Esophagus (tissue), 2 donors: ENCODE measurements around the gene MEA1. TPM values are rescaled to one million over a fixed set of nuclear protein-coding genes. Genes with fewer than 3 reads are reported as not detected.

Source experiments
- H3K27ac ChIP-seq, 2 donors: one replicate each; pipeline ENCODE4 v1.5.1; 2013; ENCODE audit warnings: low read depth in 2 of 2, mild to moderate bottlenecking in 2 of 2, inconsistent platforms in 1 of 2, low read length in 1 of 2, moderate library complexity in 1 of 2
- H3K27me3 ChIP-seq, 2 donors: one replicate each; pipeline ENCODE4 v1.6.1; 2013; ENCODE audit warnings: low read length in 2 of 2, control low read depth in 1 of 2, mild to moderate bottlenecking in 1 of 2; ENCODE audit not compliant: insufficient read depth in 2 of 2, control insufficient read depth in 1 of 2
- H3K36me3 ChIP-seq, 2 donors: one replicate each; pipeline ENCODE4 v1.6.1; 2013; ENCODE audit warnings: low read length in 1 of 2; ENCODE audit not compliant: control insufficient read depth in 2 of 2, insufficient read depth in 2 of 2
- H3K4me1 ChIP-seq, 2 donors: one replicate each; pipeline ENCODE4 v1.6.1; 2013; ENCODE audit warnings: low read length in 1 of 2; ENCODE audit not compliant: control insufficient read depth in 2 of 2, insufficient read depth in 2 of 2
- H3K4me3 ChIP-seq, 2 donors: one replicate each; pipeline ENCODE4 v1.5.1; 2013; ENCODE audit warnings: low read length in 2 of 2, mild to moderate bottlenecking in 2 of 2, low read depth in 1 of 2, moderate library complexity in 1 of 2
- H3K9me3 ChIP-seq, 2 donors: one replicate each; pipeline ENCODE4 v1.6.1; 2013; ENCODE audit warnings: mild to moderate bottlenecking in 2 of 2, low read depth in 1 of 2, low read length in 1 of 2, moderate library complexity in 1 of 2; ENCODE audit not compliant: control insufficient read depth in 2 of 2, insufficient read depth in 1 of 2
- WGBS, 2 donors: extraction: QIAGEN DNeasy Blood & Tissue Kit; methylation state at CpG; one replicate each; pipeline ENCODE4 v1.1.7; 2013; 5-methylcytosine and 5-hydroxymethylcytosine counted together
- polyA plus RNA-seq, 2 donors: library from polyadenylated mRNA; stranded (reverse); fragments of 200-250 nt; gene quantifications; one replicate each; pipeline ENCODE4 v1.2.3, GENCODE V29; 2013
- donor health status: healthy with polysubstance abuse.
- donor health status: Bipolar disorder and iron deficiency.

Gene MEA1
- polyA plus RNA-seq, 2 donors, result 83.0 to 95.6 TPM

GRCh38 chr6:43040542-43041257 is 27.0 kb upstream of the MEA1 start:
- no peak overlapping the region for H3K27ac ChIP-seq
- 94% methylated on average over 18 of the region's 18 CpGs for WGBS, 2 donors
- no peaks in the 10 kb centered on the region for H3K27me3 ChIP-seq
- H3K36me3 ChIP-seq, result peaks cover 8 to 49% of the 10 kb centered on the region in 2 donors
- no peaks in the 10 kb centered on the region for H3K4me1 ChIP-seq
- H3K9me3 ChIP-seq, result no peaks in the 10 kb centered on the region
- H3K4me3 ChIP-seq, result no peak overlapping the region

GRCh38 chr6:43038727-43039126 is 25.0 kb upstream of the MEA1 start:
- 85% methylated on average over 9 of the region's 9 CpGs for WGBS, 2 donors
- Histone ChIP-seq H3K27me3 (no peaks in the 10 kb centered on the region), H3K4me1 (no peaks in the 10 kb centered on the region), H3K27ac (no peak overlapping the region), H3K36me3 (peaks cover 8 to 45% of the 10 kb centered on the region in 2 donors), H3K9me3 (no peaks in the 10 kb centered on the region), H3K4me3 (no peak overlapping the region)

GRCh38 chr6:43037706-43038105 is 24.0 kb upstream of the MEA1 start:
- H3K27ac ChIP-seq, result no peak overlapping the region
- no peaks in the 10 kb centered on the region for H3K27me3 ChIP-seq
- no peaks in the 10 kb centered on the region for H3K4me1 ChIP-seq
- WGBS, 2 donors, result 89 to 90% methylated on average over 9 of the region's 9 CpGs
- H3K4me3 ChIP-seq, result no peak overlapping the region
- peaks cover under 1 to 36% of the 10 kb centered on the region in 2 donors for H3K36me3 ChIP-seq
- no peaks in the 10 kb centered on the region for H3K9me3 ChIP-seq

- no peaks in the 10 kb centered on the region for H3K27me3 ChIP-seq
- H3K9me3 ChIP-seq, result no peaks in the 10 kb centered on the region
- peaks cover 0 to 37% of the 10 kb centered on the region in 2 donors for H3K36me3 ChIP-seq
- WGBS, 2 donors, result 73 to 84% methylated on average over 5 of the region's 5 CpGs
- H3K4me3 ChIP-seq, result no peak overlapping the region
- H3K27ac ChIP-seq, result no peak overlapping the region
- H3K4me1 ChIP-seq, result no peaks in the 10 kb centered on the region
Observed at GRCh38 chr6:43037197-43037596, 23.5 kb upstream of the MEA1 start.

GRCh38 chr6:43036712-43037111 is 23.0 kb upstream of the MEA1 start:
- Histone ChIP-seq H3K36me3 (peaks cover 0 to 37% of the 10 kb centered on the region in 2 donors), H3K27me3 (no peaks in the 10 kb centered on the region), H3K4me3 (no peak overlapping the region), H3K27ac (no peak overlapping the region), H3K9me3 (no peaks in the 10 kb centered on the region), H3K4me1 (no peaks in the 10 kb centered on the region)
- WGBS, 2 donors, result 90 to 91% methylated on average over 9 of the region's 9 CpGs

GRCh38 chr6:43035495-43036194 is 21.9 kb upstream of the MEA1 start:
- no peaks in the 10 kb centered on the region for H3K4me1 ChIP-seq
- peaks cover 0 to 34% of the 10 kb centered on the region in 2 donors for H3K36me3 ChIP-seq
- H3K27ac ChIP-seq, result no peak overlapping the region
- 68 to 70% methylated on average over 4 of the region's 4 CpGs for WGBS, 2 donors
- H3K27me3 ChIP-seq, result no peaks in the 10 kb centered on the region
- H3K9me3 ChIP-seq, result no peaks in the 10 kb centered on the region
- no peak overlapping the region for H3K4me3 ChIP-seq

- Histone ChIP-seq H3K4me3 (no peak overlapping the region), H3K27me3 (no peaks in the 10 kb centered on the region), H3K9me3 (no peaks in the 10 kb centered on the region), H3K27ac (no peak overlapping the region), H3K36me3 (peaks cover 0 to 29% of the 10 kb centered on the region in 2 donors), H3K4me1 (no peaks in the 10 kb centered on the region)
- WGBS, 2 donors, result 88 to 96% methylated on average over 2 of the region's 2 CpGs
Observed at GRCh38 chr6:43034190-43034525, 20.4 kb upstream of the MEA1 start.

- WGBS, 2 donors, result 88 to 93% methylated on average over 2 of the region's 2 CpGs
- peaks cover 0 to 29% of the 10 kb centered on the region in 2 donors for H3K36me3 ChIP-seq
Observed at GRCh38 chr6:43033496-43034189, 19.9 kb upstream of the MEA1 start.

GRCh38 chr6:43032326-43032725 is 18.6 kb upstream of the MEA1 start:
- H3K27ac ChIP-seq, result no peak overlapping the region
- peaks cover 0 to 27% of the 10 kb centered on the region in 2 donors for H3K36me3 ChIP-seq
- no peaks in the 10 kb centered on the region for H3K4me1 ChIP-seq
- H3K4me3 ChIP-seq, result no peak overlapping the region
- H3K9me3 ChIP-seq, result no peaks in the 10 kb centered on the region
- 95% methylated on average over 4 of the region's 4 CpGs for WGBS, 2 donors
- H3K27me3 ChIP-seq, result no peaks in the 10 kb centered on the region

More at GRCh38 chr6:43033496-43034189, 19.9 kb upstream of the MEA1 start:
- H3K4me1 ChIP-seq, result no peaks in the 10 kb centered on the region
- H3K27ac ChIP-seq, result no peak overlapping the region
- no peaks in the 10 kb centered on the region for H3K27me3 ChIP-seq
- H3K9me3 ChIP-seq, result no peaks in the 10 kb centered on the region
- no peak overlapping the region for H3K4me3 ChIP-seq
